ENCODE data around the gene TEN1. TPM values are rescaled to one million over a fixed set of nuclear protein-coding genes. Genes with fewer than 3 reads are reported as not detected.

The TEN1 gene
- total and polyA plus RNA-seq, 2 of the 13 experiments (the other 11 are each of a cell fraction or from before 2014, with no cell fraction given) = 18.0 to 21.3 TPM

DNA sequence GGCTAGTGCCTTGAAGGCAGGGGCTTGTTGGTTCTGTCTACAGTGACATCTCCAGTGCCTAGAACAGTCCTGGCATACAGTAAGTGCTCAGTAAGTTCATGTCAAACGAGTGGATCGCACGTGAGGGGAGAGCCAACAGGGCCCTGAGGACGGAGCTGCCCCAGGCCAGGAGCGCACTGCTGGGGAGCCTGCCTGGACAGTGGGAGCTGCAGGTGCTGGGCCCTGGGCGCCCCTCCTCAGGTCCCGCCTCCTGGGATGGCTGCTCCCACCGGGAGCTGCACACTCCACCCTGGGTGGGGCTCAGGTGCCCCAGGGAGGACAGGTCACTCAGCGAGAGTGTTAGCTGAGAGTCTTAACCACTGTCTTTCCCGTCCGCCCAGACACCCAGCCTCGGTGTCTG, 46.3 kb downstream of the TEN1 start:
- CTCF ChIA-PET (ENCODE audit: low intra/inter-chr PET ratio, low total read pairs) = no interaction called here
- no peak for ATAC-seq
- no peak overlapping the region for H3K27ac ChIP-seq (ENCODE audit: extremely low read length, insufficient read depth, low read length)

More for the DNA sequence above, 46.3 kb downstream of the TEN1 start:
- WGBS (ENCODE audit: low lambda C conversion rate) = 91% methylated on average over 12 of the region's 12 CpGs
- Histone ChIP-seq H3K36me3 (replicated peaks in 1 of 2; ENCODE audit: control insufficient read depth in 1 of 2, insufficient read depth in 2 of 2, low read length in 2 of 2) (peaks cover 1 to 9% of the 10 kb centered on the region in 2 experiments; a peak in 3 of 5 replicates), H3K4me2 (ENCODE audit: low read depth, low read length) (no peak overlapping the region), H3K9me3 (ENCODE audit: low read length) (no peaks in the 10 kb centered on the region), H3K4me3 (replicated peaks in 1 of 3; ENCODE audit: insufficient read depth in 1 of 3, low read depth in 2 of 3, low read length in 3 of 3) (no peak overlapping the region), H4K20me1 (ENCODE audit: insufficient read depth, low read length) (no peaks in the 10 kb centered on the region), H3K79me2 (ENCODE audit: insufficient read depth, low read length) (no peaks in the 10 kb centered on the region), H3K9ac (ENCODE audit: insufficient read depth, low read depth, low read length) (no peak overlapping the region), H2AFZ (ENCODE audit: low read length) (no peak overlapping the region), H3K4me1 (ENCODE audit: insufficient read depth, low read length) (peaks cover 48% of the 10 kb centered on the region), H3K27me3 (ENCODE audit: control insufficient read depth in 1 of 2, insufficient read depth in 2 of 2, low read length in 2 of 2) (no peaks in the 10 kb centered on the region; a peak in 1 of 5 replicates)
- DNase-seq (ENCODE audit: low spot score) (no peak), FAIRE-seq (no peak)
- BruUV-seq (replicated peaks) = no TSS peak
- TF ChIP-seq, protein P1, sequence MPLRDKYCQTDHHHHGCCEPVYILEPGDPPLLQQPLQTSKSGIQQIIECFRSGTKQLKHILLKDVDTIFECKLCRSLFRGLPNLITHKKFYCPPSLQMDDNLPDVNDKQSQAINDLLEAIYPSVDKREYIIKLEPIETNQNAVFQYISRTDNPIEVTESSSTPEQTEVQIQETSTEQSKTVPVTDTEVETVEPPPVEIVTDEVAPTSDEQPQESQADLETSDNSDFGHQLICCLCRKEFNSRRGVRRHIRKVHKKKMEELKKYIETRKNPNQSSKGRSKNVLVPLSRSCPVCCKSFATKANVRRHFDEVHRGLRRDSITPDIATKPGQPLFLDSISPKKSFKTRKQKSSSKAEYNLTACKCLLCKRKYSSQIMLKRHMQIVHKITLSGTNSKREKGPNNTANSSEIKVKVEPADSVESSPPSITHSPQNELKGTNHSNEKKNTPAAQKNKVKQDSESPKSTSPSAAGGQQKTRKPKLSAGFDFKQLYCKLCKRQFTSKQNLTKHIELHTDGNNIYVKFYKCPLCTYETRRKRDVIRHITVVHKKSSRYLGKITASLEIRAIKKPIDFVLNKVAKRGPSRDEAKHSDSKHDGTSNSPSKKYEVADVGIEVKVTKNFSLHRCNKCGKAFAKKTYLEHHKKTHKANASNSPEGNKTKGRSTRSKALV (CRISPR knock-in tag; IDR thresholded peaks at IDR 0.05) = no peak
- TF ChIP-seq HBP1 (CRISPR knock-in tag; IDR thresholded peaks at IDR 0.05; ENCODE audit: low read depth) (no peak), PAF1 (CRISPR knock-in tag; IDR thresholded peaks at IDR 0.05) (no peak), AFF4 (CRISPR knock-in tag; IDR thresholded peaks at IDR 0.05) (no peak), ZNF180 (CRISPR knock-in tag; IDR thresholded peaks at IDR 0.05; ENCODE audit: borderline replicate concordance, low read depth) (no peak), NCOR1 (IDR thresholded peaks at IDR 0.05; ENCODE audit: borderline replicate concordance, low read length) (no peak), RFXAP (CRISPR knock-in tag; IDR thresholded peaks at IDR 0.05; ENCODE audit: borderline replicate concordance) (no peak), ETV6 (CRISPR knock-in tag; conservative IDR thresholded peaks at IDR 0.05) (no peak), SYNCRIP (IDR thresholded peaks at IDR 0.05; ENCODE audit: insufficient read depth, low read depth, low read length) (no peak)
- TF ChIP-seq, protein P2, sequence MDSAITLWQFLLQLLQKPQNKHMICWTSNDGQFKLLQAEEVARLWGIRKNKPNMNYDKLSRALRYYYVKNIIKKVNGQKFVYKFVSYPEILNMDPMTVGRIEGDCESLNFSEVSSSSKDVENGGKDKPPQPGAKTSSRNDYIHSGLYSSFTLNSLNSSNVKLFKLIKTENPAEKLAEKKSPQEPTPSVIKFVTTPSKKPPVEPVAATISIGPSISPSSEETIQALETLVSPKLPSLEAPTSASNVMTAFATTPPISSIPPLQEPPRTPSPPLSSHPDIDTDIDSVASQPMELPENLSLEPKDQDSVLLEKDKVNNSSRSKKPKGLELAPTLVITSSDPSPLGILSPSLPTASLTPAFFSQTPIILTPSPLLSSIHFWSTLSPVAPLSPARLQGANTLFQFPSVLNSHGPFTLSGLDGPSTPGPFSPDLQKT (CRISPR knock-in tag; IDR thresholded peaks at IDR 0.05; ENCODE audit: borderline replicate concordance) = no peak
- TF ChIP-seq, protein P3, sequence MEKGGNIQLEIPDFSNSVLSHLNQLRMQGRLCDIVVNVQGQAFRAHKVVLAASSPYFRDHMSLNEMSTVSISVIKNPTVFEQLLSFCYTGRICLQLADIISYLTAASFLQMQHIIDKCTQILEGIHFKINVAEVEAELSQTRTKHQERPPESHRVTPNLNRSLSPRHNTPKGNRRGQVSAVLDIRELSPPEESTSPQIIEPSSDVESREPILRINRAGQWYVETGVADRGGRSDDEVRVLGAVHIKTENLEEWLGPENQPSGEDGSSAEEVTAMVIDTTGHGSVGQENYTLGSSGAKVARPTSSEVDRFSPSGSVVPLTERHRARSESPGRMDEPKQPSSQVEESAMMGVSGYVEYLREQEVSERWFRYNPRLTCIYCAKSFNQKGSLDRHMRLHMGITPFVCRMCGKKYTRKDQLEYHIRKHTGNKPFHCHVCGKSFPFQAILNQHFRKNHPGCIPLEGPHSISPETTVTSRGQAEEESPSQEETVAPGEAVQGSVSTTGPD (CRISPR knock-in tag; IDR thresholded peaks at IDR 0.05) = no peak
- in situ Hi-C loops (cut with HindIII; ENCODE audit: extremely low pct_ligation_motif_present, low pct_unique_long_range_greater_than_20kb) = no loop called here
- POLR2A ChIA-PET = no interaction called here
- intact Hi-C loops (cut with micrococcal nuclease; ENCODE audit: unreplicated experiment) = loop anchor here (1.0 kb wide), 1 partner anchor 27 kb away; no protein-coding TSS in a partner anchor

Measured in HepG2 (cell line).